ENCODE results near the gene NFIA.

The NFIA gene

DNA sequence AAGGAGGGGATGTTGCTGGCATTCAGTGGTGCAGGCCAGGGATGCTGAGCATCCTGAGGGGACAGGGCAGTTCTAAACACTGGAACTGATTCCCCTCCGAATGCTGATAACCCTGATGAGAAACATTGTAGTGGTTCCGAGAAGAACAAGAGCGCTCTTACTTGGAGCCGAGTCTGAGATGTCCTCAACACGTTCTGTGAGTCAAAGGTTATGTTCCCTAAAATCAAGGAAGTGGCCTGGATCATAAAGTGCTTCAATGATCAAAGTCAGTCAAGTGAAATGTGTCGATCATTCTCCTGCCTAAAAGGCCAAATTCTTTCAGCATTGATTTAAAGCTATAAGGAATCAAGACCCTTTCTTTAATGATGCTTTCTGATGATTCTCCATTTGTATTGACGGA lies 234.1 kb downstream of the NFIA start:
- DNase-seq, result no peak

- DNase-seq, result no peak
Measured at GRCh38 chr1:61318319-61319125, 236.2 kb downstream of the NFIA start.

- no peak for DNase-seq
Measured at GRCh38 chr1:61320575-61320974, 238.2 kb downstream of the NFIA start.

DNA sequence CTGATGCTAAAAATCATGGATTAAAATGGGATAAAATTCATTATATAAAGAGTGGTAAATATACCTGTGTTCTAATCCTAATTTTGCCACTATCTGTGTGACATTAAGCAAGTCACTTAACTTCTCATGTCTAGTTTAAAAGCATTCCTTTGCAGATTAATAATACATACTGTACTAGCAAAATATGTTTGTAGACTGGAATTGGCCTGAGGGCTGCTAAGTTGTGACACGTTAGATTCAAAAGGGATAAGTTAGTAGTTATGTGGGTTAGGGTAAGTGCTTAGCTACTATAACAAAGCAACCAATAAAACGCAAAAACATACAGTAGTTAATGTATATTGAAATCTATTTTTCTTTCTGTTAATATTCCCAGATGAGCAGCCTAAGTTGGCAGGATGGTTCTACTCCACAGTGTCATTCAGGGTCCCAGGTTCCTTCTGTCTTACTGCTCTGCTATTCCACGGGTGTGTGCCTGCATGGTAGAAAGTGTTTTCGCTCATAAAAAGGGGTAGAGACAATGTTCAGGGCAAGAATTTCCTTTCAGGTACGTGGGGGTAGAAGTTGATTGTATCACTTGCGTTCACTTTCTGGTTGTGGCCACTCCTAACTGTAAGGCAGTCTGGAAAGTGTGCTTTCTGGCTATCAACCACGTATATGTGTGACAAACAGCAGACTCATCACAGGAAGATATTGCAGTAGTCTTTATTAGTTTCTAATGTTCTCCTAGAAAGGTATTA lies 239.8 kb downstream of the NFIA start:
- DNase-seq, result no peak

DNA sequence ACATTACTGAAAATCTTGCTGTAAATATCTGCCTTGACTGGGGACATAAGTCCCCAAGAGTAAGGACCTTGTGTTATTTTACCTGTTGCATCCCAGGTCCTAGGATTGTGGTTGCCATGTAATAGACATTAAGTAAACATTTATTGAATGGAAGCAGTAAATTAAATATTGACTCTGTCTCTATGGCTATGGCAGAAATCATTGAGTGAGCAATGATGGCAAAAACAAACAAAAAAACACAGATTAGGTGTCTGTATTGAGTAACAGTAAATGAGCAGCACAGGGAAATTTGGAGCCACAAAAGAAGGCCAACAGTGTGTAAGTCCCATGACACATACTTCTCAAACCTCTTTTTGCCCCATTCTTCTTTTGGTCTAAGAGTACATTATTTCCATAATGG lies 240.4 kb downstream of the NFIA start:
- DNase-seq, result no peak

GRCh38 chr1:61323681-61324328 lies 241.4 kb downstream of the NFIA start:
- no peak for DNase-seq

DNA sequence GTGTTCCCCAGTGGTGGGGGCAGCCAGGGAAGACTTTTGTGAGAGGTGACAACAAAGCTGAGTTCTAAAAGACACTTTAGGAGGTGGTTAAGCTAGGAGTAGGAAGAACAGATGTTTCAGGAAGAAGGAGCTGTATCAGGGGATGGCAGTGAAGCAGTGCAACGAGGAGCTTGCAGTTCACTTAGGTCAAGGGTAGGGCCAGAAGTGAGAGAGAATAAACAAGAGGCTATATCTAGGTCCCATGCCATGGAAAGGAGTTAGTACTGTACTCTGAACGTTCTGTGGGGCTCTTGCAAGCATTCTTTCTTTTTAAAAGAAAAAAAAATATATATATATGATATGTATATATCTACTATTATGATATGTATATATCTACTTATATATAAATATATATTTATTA lies 244.4 kb downstream of the NFIA start:
- no peak for DNase-seq

DNA sequence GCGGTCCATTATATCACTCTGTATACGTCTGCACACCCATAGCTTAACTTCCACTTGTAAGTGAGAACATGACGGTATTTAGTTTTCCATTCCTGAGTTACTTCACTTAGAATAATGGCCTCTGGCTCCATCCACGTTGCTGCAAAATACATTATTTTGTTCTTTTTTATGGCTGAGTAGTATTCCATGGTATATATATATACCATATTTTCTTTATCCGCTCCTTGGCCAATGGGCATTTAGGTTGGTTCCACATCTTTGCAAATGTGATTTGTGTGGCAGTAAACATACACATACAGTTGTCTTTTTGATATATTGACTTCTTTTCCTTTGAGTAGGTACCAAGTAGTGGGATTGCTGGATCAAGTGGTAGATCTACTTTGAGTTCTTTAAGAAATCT lies 245.1 kb downstream of the NFIA start:
- DNase-seq, result no peak

- DNase-seq, result no peak
Measured at GRCh38 chr1:61329556-61329955, 247.2 kb downstream of the NFIA start.

DNA sequence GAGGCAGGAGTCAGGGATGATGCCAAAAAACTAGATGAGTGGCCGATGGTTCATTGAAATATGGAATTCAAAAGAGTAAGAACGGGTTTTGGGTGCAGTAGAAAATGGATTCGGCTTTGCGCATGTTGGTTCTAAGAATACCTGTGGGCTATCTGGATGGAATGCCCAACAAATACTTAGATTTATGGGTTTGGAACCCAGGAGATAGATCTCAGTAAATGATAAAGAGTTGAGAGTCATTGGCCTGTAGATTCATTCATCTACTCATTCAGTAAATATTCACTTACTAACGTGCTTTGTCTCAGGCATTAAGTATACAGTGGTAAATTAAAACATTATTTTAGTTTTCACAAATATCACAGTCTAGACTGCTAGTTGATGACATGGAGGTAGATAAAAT lies 247.7 kb downstream of the NFIA start:
- DNase-seq, result no peak

GRCh38 chr1:61330571-61330970 lies 248.2 kb downstream of the NFIA start:
- no peak for DNase-seq

GRCh38 chr1:61332196-61332753 lies 249.9 kb downstream of the NFIA start:
- DNase-seq, result no peak

DNA sequence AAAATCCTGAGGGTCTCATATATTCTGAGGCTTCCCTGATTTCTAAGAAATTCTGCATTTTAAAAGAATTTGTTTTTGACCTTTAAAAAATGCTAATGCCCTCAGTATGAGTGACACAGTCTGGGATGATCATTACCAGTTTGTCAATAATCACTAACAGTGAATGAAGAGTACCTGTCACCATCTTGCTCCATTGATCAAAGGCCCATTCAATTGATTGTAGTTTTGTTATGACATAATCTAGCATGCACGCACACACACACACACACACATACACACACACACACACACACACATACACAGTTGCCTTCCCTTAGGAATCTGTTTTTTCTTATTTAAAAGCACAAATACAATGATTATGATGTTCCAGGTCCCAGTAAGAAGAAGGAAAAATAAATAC lies 250.4 kb downstream of the NFIA start:
- no peak for DNase-seq

DNA sequence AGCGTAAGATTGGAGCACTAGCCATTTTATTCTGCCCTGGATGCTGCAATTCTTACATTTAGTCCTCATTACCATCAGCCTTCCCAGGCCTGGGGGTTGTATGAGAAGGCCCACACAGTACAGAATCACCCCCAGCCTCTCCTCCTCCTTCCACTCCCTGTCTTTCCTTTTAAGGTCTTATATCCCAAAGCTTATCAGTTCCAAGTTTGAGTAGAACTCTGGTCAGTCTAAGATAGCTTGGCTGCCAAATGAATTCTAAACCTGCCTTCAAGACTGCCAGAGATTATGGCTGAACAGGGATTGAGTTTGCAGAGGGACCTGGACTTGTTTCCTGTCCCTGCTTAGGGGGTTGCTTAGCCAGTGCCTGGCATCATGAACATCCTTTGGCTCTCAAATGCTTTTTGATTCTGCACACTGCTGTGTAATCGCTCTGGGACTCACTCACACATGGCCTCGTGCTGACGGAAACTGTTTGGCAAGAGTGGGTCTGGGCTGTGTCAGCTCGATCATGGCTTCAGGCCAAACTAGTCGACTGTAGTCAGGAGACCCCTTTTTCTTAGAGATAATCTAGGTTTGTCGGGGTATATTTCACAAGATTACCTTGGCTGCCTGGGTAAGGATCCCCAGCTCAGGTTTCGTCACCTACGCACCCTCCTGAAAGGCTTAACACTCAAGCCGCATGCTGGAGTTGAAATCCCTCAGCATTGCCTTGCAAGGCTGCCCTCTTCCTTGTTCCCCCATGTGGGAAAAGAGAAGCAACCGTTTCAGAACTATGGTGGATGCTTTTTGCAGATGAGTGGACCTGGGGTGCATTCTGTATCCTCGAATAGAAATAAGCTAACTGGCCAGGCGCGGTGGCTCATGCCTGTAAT lies 252.6 kb downstream of the NFIA start:
- no peak for DNase-seq

DNA sequence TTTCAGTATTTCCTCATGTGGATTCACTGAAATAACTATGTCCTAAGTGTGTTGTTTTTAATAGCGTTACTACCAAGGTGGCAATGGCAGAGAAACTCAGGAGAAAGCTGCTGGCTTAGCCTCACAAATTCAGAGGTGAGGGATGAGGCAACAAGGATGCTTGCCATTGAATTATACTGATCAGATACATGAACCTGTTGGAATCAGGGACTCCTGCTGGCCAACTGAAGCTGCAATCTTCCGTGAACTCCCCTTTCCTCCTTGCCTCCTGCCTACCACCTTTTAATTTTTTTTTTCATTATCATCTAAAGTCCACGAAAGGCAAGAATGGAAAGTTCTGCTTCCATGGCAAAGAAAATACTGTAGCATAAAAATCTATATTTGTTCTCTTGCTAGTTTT lies 254.7 kb downstream of the NFIA start:
- DNase-seq, result no peak

- no peak for DNase-seq
Measured at GRCh38 chr1:61337441-61337951, 255.1 kb downstream of the NFIA start.

DNA sequence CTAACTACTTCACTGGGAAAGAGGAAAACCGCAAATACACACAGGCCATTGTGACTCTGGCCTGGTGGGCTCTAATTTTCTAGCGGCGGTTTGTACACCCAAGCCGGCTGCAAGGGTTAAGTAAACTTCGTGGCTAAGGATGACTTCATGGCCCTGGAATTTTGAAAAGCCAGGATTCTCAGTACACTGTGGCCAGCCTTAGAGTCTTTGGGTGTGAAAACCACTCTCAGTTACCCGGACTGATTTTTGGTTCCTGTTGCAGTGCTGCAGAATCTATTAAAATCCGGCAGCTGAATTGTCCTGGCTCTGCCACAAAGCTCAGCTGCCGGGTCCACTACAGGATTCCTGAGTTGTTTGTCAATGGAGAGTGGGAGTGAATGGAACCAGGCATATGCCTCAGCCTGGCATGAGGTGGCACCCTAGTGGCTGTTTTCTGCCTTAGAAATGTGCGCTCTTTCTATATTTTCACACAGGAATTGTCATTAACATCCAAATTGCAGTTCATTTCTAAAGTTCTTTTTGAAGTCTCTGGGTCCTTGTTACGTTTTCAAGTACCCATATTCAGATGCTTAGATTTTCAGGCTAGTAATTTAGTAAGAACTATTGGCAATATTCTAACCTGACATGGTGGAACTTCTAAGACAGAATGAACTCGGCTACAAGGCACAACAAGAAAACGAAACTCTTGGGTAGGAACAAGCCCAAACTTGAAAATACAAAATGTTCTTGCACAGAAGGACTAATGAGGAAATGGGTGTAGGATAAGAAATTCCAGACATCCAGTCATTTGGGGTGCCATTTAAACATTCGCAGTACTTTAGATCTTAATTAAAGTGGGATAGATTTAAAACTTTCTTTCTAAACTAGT lies 255.9 kb downstream of the NFIA start:
- no peak for DNase-seq

- DNase-seq, result no peak
Measured at GRCh38 chr1:61338899-61339298, 256.5 kb downstream of the NFIA start.

- DNase-seq, result no peak
Measured at GRCh38 chr1:61341426-61341825, 259.1 kb downstream of the NFIA start.

DNA sequence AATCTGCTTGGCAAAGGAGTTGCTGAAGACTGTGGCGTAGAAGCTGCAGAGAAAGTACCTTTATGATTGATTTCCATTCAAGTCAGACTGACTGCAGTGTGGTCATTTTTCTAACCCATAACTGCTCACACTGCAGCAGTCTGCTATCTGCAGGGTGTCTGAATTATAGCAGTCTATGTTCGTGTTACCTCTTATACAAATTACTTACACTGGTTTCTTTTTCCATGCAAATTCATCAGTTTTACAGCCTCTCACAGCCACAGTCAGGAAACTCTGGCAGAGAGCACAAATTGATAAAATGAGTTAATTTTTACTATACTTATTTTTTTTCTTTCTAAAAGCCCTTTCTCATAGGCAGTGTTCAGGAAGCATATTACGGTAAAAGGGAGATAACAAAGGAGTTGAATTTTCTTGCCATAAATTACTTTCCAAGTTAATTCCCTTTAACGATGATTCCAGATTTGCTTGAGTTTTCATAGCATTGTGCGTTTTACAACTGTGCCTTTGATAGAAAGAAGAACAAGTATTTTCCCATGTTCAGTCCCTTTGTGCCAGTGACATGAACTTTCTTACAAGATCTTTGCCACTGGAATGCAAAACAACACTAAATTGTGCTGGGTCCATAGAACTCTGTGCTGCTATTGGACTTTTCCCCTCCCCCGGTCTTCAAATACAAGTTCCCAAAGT lies 261.5 kb downstream of the NFIA start:
- DNase-seq, result no peak

DNA sequence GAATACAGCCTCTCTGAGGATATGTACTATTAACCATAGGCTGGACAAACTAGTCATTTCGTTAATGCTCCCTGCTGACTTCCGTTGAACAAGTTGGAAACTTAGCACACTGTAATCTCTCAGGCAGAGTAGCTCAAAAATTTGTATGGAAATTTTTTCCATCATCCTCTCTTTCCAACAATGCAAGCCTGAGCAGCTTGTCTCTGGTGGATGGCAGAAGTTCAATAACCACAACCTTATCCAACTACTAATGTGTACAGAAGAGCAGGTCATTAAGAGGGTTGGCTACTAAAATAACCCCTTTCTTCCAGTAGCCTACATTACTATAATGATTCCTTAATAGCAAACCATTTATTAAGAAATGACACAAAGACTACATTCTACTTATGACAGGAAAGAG lies 262.3 kb downstream of the NFIA start:
- no peak for DNase-seq

Measured in stimulated activated naive CD4-positive, alpha-beta T cell (primary cell).